Caco-2 (cell line): ENCODE measurements around the gene JMJD8. TPM values are rescaled to one million over a fixed set of nuclear protein-coding genes. Genes with fewer than 3 reads are reported as not detected.

Experiments
- BruUV-seq: library from RNA; stranded (reverse); fragments of 400-500 nt; replicated peaks from 2 replicates; lab custom pipeline; 2021; lab: Mats Ljungman, UMichigan
- CTCF ChIA-PET: fragments of 300-600 bp; sonication (Branson Sonifier 250); formaldehyde crosslinking; loops from one replicate; lab custom pipeline; 2022; ENCODE audit warnings: antibody characterized with exemption; lab: Charles Lee
- POLR2A ChIA-PET: fragments of 300-600 bp; sonication (Branson Sonifier 250); formaldehyde crosslinking; loops from one replicate; lab custom pipeline; 2022; ENCODE audit warnings: antibody characterized with exemption; lab: Charles Lee
- DNase-seq, 2 experiments: peaks; one replicate each; pipeline versions ENCODE4 v3.0.0 to v3.0.0-alpha.2; 2020 to 2022
- H3K27me3 ChIP-seq: replicated peaks from 2 replicates; pipeline ENCODE4 v1.6.0; 2011; ENCODE audit warnings: low read length; ENCODE audit not compliant: control insufficient read depth, insufficient read depth
- H3K36me3 ChIP-seq: 2 replicates; pipeline ENCODE4 v1.5.1; 2011; ENCODE audit warnings: low read length; ENCODE audit not compliant: control insufficient read depth, insufficient read depth
- H3K4me1 ChIP-seq: fragments of 250-450 bp; sonication (Bioruptor Pico); 2 replicates; pipeline ENCODE4 v1.5.1; 2020; ENCODE audit warnings: mild to moderate bottlenecking
- H3K4me3 ChIP-seq: 2 replicates; pipeline ENCODE4 v1.5.1; 2011; ENCODE audit warnings: low read depth, mild to moderate bottlenecking, control low read depth, low read length
- H3K9me3 ChIP-seq: fragments of 250-450 bp; sonication (Bioruptor Pico); 2 replicates; pipeline ENCODE4 v1.5.1; 2020; ENCODE audit warnings: mild to moderate bottlenecking, moderate library complexity
- H3K27ac Mint-ChIP-seq: one replicate; pipeline ENCODE4 v1.8.0; 2022; ENCODE audit warnings: mixed read lengths; ENCODE audit not compliant: unreplicated experiment
- H3K27me3 Mint-ChIP-seq: one replicate; pipeline ENCODE4 v1.8.0; 2022; ENCODE audit warnings: mixed read lengths; ENCODE audit not compliant: insufficient read depth, unreplicated experiment
- H3K36me3 Mint-ChIP-seq: one replicate; pipeline ENCODE4 v1.8.0; 2022; ENCODE audit warnings: mild to moderate bottlenecking, mixed read lengths; ENCODE audit not compliant: insufficient read depth, unreplicated experiment
- H3K4me1 Mint-ChIP-seq: one replicate; pipeline ENCODE4 v1.8.0; 2022; ENCODE audit warnings: low read depth, mixed read lengths; ENCODE audit not compliant: unreplicated experiment
- H3K4me3 Mint-ChIP-seq: one replicate; pipeline ENCODE4 v1.8.0; 2022; ENCODE audit warnings: mild to moderate bottlenecking, moderate library complexity, mixed read lengths; ENCODE audit not compliant: unreplicated experiment
- H3K9me3 Mint-ChIP-seq: one replicate; pipeline ENCODE4 v1.8.0; 2022; ENCODE audit warnings: mixed read lengths; ENCODE audit not compliant: unreplicated experiment
- CTCF ChIP-seq, 2 experiments: fragments of 200-600 bp in 1 of 2; IDR thresholded peaks; 1 replicate in 1 of 2; 2 replicates in 1 of 2; pipeline versions ENCODE4 v1.5.1 to v1.8.0; 2011 to 2022; ENCODE audit warnings: antibody characterized with exemption in 1 of 2, control low read depth in 1 of 2, inconsistent platforms in 1 of 2, low read depth in 1 of 2, low read length in 1 of 2, mild to moderate bottlenecking in 1 of 2, moderate library complexity in 1 of 2; ENCODE audit not compliant: insufficient read depth in 1 of 2, severe bottlenecking in 1 of 2, unreplicated experiment in 1 of 2
- intact Hi-C: fragments of 100-400 bp; cut with micrococcal nuclease; formaldehyde crosslinking; loops from one replicate; pipeline ENCODE4 v1.10.0; 2022; ENCODE audit not compliant: unreplicated experiment
- total RNA-seq: library from RNA; stranded (reverse); gene quantifications from 2 replicates; pipeline ENCODE4 v1.2.3, GENCODE V29; 2022

The JMJD8 gene
- total RNA-seq, 1 experiment from 2014 or later, result 52.4 TPM

- ChIA-PET POLR2A (no interaction called here), CTCF (no interaction called here)
- intact Hi-C loops, result no loop called here
- Mint-ChIP-seq H3K9me3 (no peaks in the 10 kb centered on the region), H3K4me1 (no peaks in the 10 kb centered on the region), H3K4me3 (no peak overlapping the region), H3K27me3 (no peaks in the 10 kb centered on the region), H3K36me3 (peaks cover 7% of the 10 kb centered on the region), H3K27ac (no peak overlapping the region)
- Histone ChIP-seq H3K36me3 (no peaks in the 10 kb centered on the region; the same call in 1 of the 2 replicates), H3K27me3 (no peaks in the 10 kb centered on the region), H3K4me1 (peaks cover 13% of the 10 kb centered on the region), H3K9me3 (no peaks in the 10 kb centered on the region), H3K4me3 (no peak overlapping the region)
- no peak for TF ChIP-seq CTCF (IDR thresholded peaks at IDR 0.05; ENCODE audit: insufficient read depth in 1 of 2, low read depth in 1 of 2, low read length in 1 of 2, severe bottlenecking in 1 of 2, unreplicated experiment in 1 of 2)
- DNase-seq, result no peak
- BruUV-seq, result no TSS peak
These were observed 32.3 kb downstream of the JMJD8 start for GRCh38 chr16:651844-652243.

GRCh38 chr16:649631-650030 is 34.5 kb downstream of the JMJD8 start:
- intact Hi-C loops, result no loop called here
- H3K9me3 ChIP-seq, result no peaks in the 10 kb centered on the region
- no peaks in the 10 kb centered on the region for H3K9me3 Mint-ChIP-seq
- BruUV-seq, result no TSS peak
- no peak for TF ChIP-seq CTCF (IDR thresholded peaks at IDR 0.05; ENCODE audit: insufficient read depth in 1 of 2, low read depth in 1 of 2, low read length in 1 of 2, severe bottlenecking in 1 of 2, unreplicated experiment in 1 of 2)
- H3K36me3 Mint-ChIP-seq, result peaks cover 21% of the 10 kb centered on the region
- no peaks in the 10 kb centered on the region; the same call in 1 of the 2 replicates for H3K36me3 ChIP-seq
- no peaks in the 10 kb centered on the region for H3K4me1 Mint-ChIP-seq
- peaks cover 13% of the 10 kb centered on the region for H3K4me1 ChIP-seq
- no peaks in the 10 kb centered on the region for H3K27me3 Mint-ChIP-seq
- POLR2A ChIA-PET, result interaction anchor here (1.0 to 1.7 kb wide), 2 partner anchors 13 to 56 kb away, joined by 4 to 5 read pairs; partner anchors contain the start of gene METTL26
- H3K4me3 Mint-ChIP-seq, result peak overlapping the region; percentile 71
- H3K27me3 ChIP-seq, result no peaks in the 10 kb centered on the region
- no peak overlapping the region for H3K27ac Mint-ChIP-seq
- peak overlapping the region; percentile 69 for H3K4me3 ChIP-seq
- CTCF ChIA-PET, result no interaction called here
- no peak for DNase-seq

- BruUV-seq, result TSS peak; percentile 64
- Mint-ChIP-seq H3K27me3 (no peaks in the 10 kb centered on the region), H3K9me3 (no peaks in the 10 kb centered on the region), H3K27ac (peak within 1 kb of the TSS; percentile 80), H3K4me1 (no peaks in the 10 kb centered on the region), H3K36me3 (peaks cover 25% of the 10 kb centered on the region), H3K4me3 (peak within 1 kb of the TSS; percentile 72)
- no peak for TF ChIP-seq CTCF (IDR thresholded peaks at IDR 0.05; ENCODE audit: insufficient read depth in 1 of 2, low read depth in 1 of 2, low read length in 1 of 2, severe bottlenecking in 1 of 2, unreplicated experiment in 1 of 2)
- Histone ChIP-seq H3K4me3 (peak within 1 kb of the TSS; percentile 69), H3K9me3 (no peaks in the 10 kb centered on the region), H3K27me3 (no peaks in the 10 kb centered on the region), H3K36me3 (no peaks in the 10 kb centered on the region; the same call in 1 of the 2 replicates), H3K4me1 (peaks cover 13% of the 10 kb centered on the region)
- CTCF ChIA-PET, result no interaction called here
- POLR2A ChIA-PET, result interaction anchor here (1.0 to 1.7 kb wide), 2 partner anchors 13 to 56 kb away, joined by 4 to 5 read pairs; partner anchors contain the start of gene METTL26
- intact Hi-C loops, result no loop called here
- peak; percentile 93 to 94 for DNase-seq
These were observed 35.1 kb downstream of the JMJD8 start, which contains the start of gene WDR90 for GRCh38 chr16:648781-649589. TSS of gene WDR90 (plus strand) at chr16:649365. CDS start at chr16:649417, 52 bp downstream.
